Measurements from ENCODE around the gene SERPINA5. TPM values are rescaled to one million over a fixed set of nuclear protein-coding genes. Genes with fewer than 3 reads are reported as not detected.

Gene SERPINA5, protein sequence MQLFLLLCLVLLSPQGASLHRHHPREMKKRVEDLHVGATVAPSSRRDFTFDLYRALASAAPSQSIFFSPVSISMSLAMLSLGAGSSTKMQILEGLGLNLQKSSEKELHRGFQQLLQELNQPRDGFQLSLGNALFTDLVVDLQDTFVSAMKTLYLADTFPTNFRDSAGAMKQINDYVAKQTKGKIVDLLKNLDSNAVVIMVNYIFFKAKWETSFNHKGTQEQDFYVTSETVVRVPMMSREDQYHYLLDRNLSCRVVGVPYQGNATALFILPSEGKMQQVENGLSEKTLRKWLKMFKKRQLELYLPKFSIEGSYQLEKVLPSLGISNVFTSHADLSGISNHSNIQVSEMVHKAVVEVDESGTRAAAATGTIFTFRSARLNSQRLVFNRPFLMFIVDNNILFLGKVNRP
- total RNA-seq: 1.9 and 2.1 TPM in 2 replicates

DNA sequence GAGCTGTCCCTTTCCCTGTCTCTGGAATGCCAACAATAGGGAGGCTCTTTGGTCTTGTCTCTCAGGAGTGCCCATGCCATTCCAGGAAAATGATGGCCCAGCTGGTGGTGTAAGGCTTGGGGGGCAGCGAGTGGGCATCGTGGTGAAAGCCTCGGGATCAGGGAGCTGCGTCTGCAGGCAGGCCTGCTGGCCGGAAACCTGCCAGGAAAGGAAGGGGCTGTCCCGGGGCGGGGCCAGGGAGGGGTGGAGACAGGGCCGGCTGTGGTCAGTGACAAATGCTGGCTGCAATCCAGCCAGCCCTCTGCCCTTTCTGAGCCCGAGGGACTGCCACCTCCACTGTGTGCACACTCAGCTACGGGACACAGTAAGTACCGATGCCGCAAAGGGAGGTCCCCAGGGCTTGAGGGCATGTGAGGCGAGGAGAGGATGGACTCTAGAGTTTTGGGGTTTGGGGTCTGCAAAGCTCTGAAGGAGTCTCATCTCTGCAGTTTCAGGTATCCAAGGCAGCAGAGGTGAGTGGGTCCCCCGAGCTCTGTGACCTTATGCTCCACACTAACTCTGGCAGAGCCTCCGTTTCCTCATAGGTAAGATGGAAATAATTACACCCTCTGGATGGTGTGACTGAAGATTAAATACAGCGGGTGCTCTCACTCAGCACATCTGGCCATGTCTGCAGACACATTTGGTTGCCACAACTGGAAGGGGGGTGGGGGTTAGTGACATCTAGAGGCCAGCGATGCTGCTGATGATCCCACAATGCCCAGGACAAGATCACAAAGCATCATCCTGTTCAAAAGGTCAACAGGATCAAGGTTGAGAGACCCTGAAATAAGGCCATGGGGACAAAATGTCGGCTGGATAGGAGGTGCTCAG, at the start of gene SERPINA5:
SERPINA5 (plus strand) TSS at position 300 of the 873 bp plus-strand sequence. CDS start 5,937 bp downstream, outside the sequence.
- no peak for DNase-seq (ENCODE audit: low read depth)
- H3K27me3 ChIP-seq (ENCODE audit: control insufficient read depth, insufficient read depth, low read length): no peaks in the 10 kb centered on the region
- no peak within 1 kb of the TSS for H3K4me3 ChIP-seq (ENCODE audit: low read depth, low read length)
- no peaks in the 10 kb centered on the region for H3K36me3 ChIP-seq (ENCODE audit: control insufficient read depth, insufficient read depth, low read length)
- TF ChIP-seq, protein P1, sequence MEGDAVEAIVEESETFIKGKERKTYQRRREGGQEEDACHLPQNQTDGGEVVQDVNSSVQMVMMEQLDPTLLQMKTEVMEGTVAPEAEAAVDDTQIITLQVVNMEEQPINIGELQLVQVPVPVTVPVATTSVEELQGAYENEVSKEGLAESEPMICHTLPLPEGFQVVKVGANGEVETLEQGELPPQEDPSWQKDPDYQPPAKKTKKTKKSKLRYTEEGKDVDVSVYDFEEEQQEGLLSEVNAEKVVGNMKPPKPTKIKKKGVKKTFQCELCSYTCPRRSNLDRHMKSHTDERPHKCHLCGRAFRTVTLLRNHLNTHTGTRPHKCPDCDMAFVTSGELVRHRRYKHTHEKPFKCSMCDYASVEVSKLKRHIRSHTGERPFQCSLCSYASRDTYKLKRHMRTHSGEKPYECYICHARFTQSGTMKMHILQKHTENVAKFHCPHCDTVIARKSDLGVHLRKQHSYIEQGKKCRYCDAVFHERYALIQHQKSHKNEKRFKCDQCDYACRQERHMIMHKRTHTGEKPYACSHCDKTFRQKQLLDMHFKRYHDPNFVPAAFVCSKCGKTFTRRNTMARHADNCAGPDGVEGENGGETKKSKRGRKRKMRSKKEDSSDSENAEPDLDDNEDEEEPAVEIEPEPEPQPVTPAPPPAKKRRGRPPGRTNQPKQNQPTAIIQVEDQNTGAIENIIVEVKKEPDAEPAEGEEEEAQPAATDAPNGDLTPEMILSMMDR (IDR thresholded peaks at IDR 0.05; ENCODE audit: insufficient read depth, low read length, poor library complexity, severe bottlenecking): no peak

DNA sequence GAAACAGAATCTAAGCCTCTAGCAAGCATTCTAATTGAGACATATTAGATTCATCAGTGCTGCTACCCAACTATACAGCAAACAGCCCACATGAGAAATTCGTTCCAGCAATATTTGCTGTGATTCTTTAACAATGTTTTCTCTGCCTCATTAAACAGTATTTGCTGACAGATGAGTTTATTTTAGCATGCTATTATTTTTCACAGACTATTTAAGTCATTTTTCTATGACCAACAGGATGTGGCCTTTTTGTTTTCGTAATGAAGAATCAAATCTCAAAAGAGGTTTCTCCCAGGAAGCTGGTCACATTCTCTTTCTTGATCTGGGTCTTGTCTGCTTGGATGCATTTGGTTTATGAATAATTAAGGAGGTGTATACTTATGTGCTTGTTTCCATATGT, 48.8 kb upstream of the SERPINA5 start:
- no peak overlapping the region for H3K4me3 ChIP-seq (ENCODE audit: low read depth, low read length)
- DNase-seq (ENCODE audit: low read depth): no peak
- H3K27me3 ChIP-seq (ENCODE audit: control insufficient read depth, insufficient read depth, low read length): no peaks in the 10 kb centered on the region
- no peaks in the 10 kb centered on the region for H3K36me3 ChIP-seq (ENCODE audit: control insufficient read depth, insufficient read depth, low read length)
- TF ChIP-seq, protein P1 (IDR thresholded peaks at IDR 0.05; ENCODE audit: insufficient read depth, low read length, poor library complexity, severe bottlenecking): no peak

DNA sequence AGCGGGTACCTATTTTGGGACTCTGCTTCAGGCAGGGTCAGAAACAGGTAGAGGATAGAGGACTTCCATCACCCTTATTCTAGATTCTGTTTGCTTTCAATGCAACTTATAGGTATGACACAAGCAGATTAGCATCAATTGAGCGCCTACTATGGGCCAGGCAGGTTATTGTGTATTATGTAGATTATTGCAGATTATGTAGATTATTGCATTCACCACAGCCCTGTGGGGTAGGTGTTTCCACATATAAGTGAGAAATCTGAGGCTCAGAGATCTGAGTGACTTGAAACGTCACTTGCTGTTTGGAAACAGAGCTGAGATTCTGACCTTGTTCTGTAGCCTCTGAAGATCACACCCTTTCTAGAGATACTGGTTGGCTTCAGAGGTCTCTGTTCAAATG, 45.7 kb upstream of the SERPINA5 start:
- no peak overlapping the region for H3K4me3 ChIP-seq (ENCODE audit: low read depth, low read length)
- no peaks in the 10 kb centered on the region for H3K36me3 ChIP-seq (ENCODE audit: control insufficient read depth, insufficient read depth, low read length)
- TF ChIP-seq, protein P1 (IDR thresholded peaks at IDR 0.05; ENCODE audit: insufficient read depth, low read length, poor library complexity, severe bottlenecking): no peak
- no peaks in the 10 kb centered on the region for H3K27me3 ChIP-seq (ENCODE audit: control insufficient read depth, insufficient read depth, low read length)
- no peak for DNase-seq (ENCODE audit: low read depth)

DNA sequence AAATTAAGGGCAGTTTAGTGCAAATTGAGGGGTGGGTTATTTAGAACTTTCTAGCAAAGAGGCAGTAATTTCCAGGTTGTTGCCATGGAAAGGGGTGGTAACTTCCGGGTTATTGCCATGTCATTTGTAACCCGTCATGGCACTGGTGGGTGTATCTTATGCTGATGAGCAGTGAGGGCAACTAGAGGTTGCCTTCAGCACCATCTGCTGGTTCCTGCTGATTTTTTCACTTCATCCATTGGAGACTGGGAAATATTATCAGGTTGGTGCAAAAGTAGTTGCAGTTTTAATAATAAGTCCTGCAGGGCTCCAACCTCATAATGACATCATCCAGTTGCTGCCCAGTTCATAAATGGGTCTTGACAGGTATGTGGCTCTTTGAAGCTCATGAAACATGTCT, 44.4 kb upstream of the SERPINA5 start:
- Histone ChIP-seq H3K4me3 (ENCODE audit: low read depth, low read length) (no peak overlapping the region), H3K36me3 (ENCODE audit: control insufficient read depth, insufficient read depth, low read length) (no peaks in the 10 kb centered on the region), H3K27me3 (ENCODE audit: control insufficient read depth, insufficient read depth, low read length) (no peaks in the 10 kb centered on the region)
- DNase-seq (ENCODE audit: low read depth): no peak
- TF ChIP-seq, protein P1 (IDR thresholded peaks at IDR 0.05; ENCODE audit: insufficient read depth, low read length, poor library complexity, severe bottlenecking): peak; percentile 4

DNA sequence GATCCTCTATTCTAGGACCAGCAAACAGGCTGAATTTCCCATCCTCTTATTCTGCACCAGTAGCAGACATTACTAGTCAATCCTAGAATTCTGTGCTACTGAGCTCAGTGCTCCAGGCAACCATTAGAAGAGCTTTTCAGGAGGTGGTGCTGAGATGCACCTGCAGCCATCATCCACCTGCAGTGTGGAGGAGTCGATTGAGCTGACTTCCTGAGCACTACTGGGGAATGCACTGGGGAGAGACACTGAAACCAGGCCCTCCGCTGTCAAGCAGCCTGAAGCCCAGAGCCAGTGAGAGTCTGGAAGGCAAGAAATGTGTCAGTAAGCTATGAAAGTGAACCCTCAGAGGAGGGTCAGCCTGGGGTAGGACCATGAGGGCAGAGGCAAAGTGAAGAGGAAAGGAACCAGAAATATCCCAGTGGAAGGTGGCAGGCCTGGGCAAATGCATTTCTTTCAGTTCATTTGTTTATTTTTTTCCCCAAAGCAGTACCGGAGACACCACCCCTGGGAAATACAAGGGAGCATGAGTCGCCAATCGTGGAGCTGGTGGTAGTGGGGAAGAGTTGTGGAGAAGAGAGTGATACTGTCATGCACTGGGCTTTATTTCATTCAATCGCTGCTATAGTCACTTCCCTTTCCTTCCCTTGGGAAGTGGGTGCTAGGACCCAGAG, 43.0 kb upstream of the SERPINA5 start:
- Histone ChIP-seq H3K4me3 (ENCODE audit: low read depth, low read length) (no peak overlapping the region), H3K27me3 (ENCODE audit: control insufficient read depth, insufficient read depth, low read length) (no peaks in the 10 kb centered on the region), H3K36me3 (ENCODE audit: control insufficient read depth, insufficient read depth, low read length) (no peaks in the 10 kb centered on the region)
- no peak for DNase-seq (ENCODE audit: low read depth)
- TF ChIP-seq, protein P1 (IDR thresholded peaks at IDR 0.05; ENCODE audit: insufficient read depth, low read length, poor library complexity, severe bottlenecking): no peak

Data from kidney epithelial cell (primary cell).